Adrenal gland (tissue), 12 donors: ENCODE results near the gene OBSL1. TPM values are rescaled to one million over a fixed set of nuclear protein-coding genes. Genes with fewer than 3 reads are reported as not detected.

Experiments used
- DNase-seq, 7 donors: peaks; one replicate each; pipeline ENCODE4 v3.0.0-alpha.2; 2019 to 2020
- H3K27ac ChIP-seq, 5 donors: fragments of 200-600 bp; sonication (generic) in 4 of 5; 1 replicate in 3 of 5; 2 replicates in 2 of 5; pipeline versions ENCODE4 v1.5.1 to v1.8.0; 2016 to 2020; ENCODE audit warnings: mild to moderate bottlenecking in 1 of 5
- H3K27me3 ChIP-seq: fragments of 200-600 bp; 2 replicates; pipeline ENCODE4 v1.8.0; 2021
- H3K36me3 ChIP-seq, 2 donors: fragments of 200-600 bp; replicated peaks in 1 of 2; 1 replicate in 1 of 2; 2 replicates in 1 of 2; pipeline versions ENCODE4 v1.5.1 to v1.8.0; 2018 to 2022
- H3K4me1 ChIP-seq, 2 donors: fragments of 200-600 bp; replicated peaks in 1 of 2; 1 replicate in 1 of 2; 2 replicates in 1 of 2; pipeline versions ENCODE4 v1.5.1 to v1.8.0; 2018 to 2021
- H3K4me3 ChIP-seq, 4 donors: fragments of 200-600 bp; sonication (generic) in 3 of 4; one replicate each; pipeline ENCODE4 v1.5.1; 2016 to 2018
- H3K9me3 ChIP-seq, 3 donors: fragments of 200-600 bp; sonication (generic) in 1 of 3; replicated peaks in 1 of 3; 1 replicate in 2 of 3; 2 replicates in 1 of 3; pipeline versions ENCODE4 v1.5.1 to v1.8.0; 2016 to 2021
- CTCF ChIP-seq, 6 experiments: fragments of 450-650 bp in 4 of 6; fragments of 200-600 bp in 2 of 6; sonication (generic) in 1 of 6; IDR thresholded peaks; 1 replicate in 5 of 6; 2 replicates in 1 of 6; pipeline versions ENCODE4 v1.5.1 to v1.8.0; 2016 to 2021; ENCODE audit warnings: antibody characterized with exemption in 6 of 6, mild to moderate bottlenecking in 2 of 6, moderate library complexity in 1 of 6
- POLR2A ChIP-seq, 2 donors: fragments of 450-650 bp; IDR thresholded peaks; one replicate each; pipeline ENCODE4 v1.6.1; 2017; ENCODE audit warnings: antibody characterized with exemption in 2 of 2, mild to moderate bottlenecking in 2 of 2, moderate library complexity in 1 of 2
- WGBS, 4 donors: extraction: QIAGEN DNeasy Blood & Tissue Kit in 2 of 4; methylation state at CpG; one replicate each; pipeline versions ENCODE4 v1.1.5 to v1.1.7; 2013 to 2017; 5-methylcytosine and 5-hydroxymethylcytosine counted together
- intact Hi-C, 2 donors: fragments of 100-400 bp; cut with DNase I; formaldehyde crosslinking; loops; one replicate each; pipeline versions ENCODE4 v1.14.1 to v1.15.0; 2022 to 2023
- polyA plus RNA-seq, 3 donors: library from polyadenylated mRNA; stranded (reverse); fragments of 200-250 nt in 2 of 3; fragments of 350-450 nt in 1 of 3; fragmentation: Illumina TruSeq in 1 of 3; extraction: RNeasy Lipid Tissue Mini Kit (QIAGEN cat#74804) in 1 of 3; gene quantifications; one replicate each; pipeline ENCODE4 v1.2.3, GENCODE V29; 2013 to 2014
- total RNA-seq, 9 donors: library from RNA; depleted of rRNA in 4 of 9; stranded (reverse); fragments of >200 nt in 4 of 9; fragments of 120-200 nt in 1 of 9; fragmentation: NEBNext Ultra II Directional in 1 of 9; extraction: Animal tissue kit (Norgen Biotek cat#: 25700) in 1 of 9; gene quantifications; one replicate each; pipeline versions ENCODE4 v1.1.0 to v1.2.4, GENCODE V29; 2013 to 2023
- donor health status: healthy with polysubstance abuse.
- donor health status: Bipolar disorder and iron deficiency.
- donor health status: DM: yes; HTN: yes; CAD: no.
- donor health status: DM: no; HTN: no; CAD: no.
- donor health status: DM: no; HTN: no; CAD: no.
- donor health status: DM: yes; HTN: yes; CAD: no.

Gene OBSL1
- total and polyA plus RNA-seq, 12 donors: 63.9 to 427 (median 181) TPM

GRCh38 chr2:219605607-219605954, 34.2 kb upstream of the OBSL1 start:
- intact Hi-C loops: no loop called here
- Histone ChIP-seq H3K27me3 (no peaks in the 10 kb centered on the region), H3K9me3 (no peaks in the 10 kb centered on the region), H3K27ac (no peak overlapping the region), H3K36me3 (peaks cover 0 to 64% of the 10 kb centered on the region in 2 donors), H3K4me3 (no peak overlapping the region), H3K4me1 (no peaks in the 10 kb centered on the region)
- 87 to 94% (median 89%) methylated on average over 2 to 6 of the region's 6 CpGs; no CpG with 5 or more reads in 1 of the 4 donors for WGBS, 4 donors
- no peak for DNase-seq
- TF ChIP-seq CTCF (IDR thresholded peaks at IDR 0.05) (no peak), POLR2A (IDR thresholded peaks at IDR 0.05) (no peak)

DNA sequence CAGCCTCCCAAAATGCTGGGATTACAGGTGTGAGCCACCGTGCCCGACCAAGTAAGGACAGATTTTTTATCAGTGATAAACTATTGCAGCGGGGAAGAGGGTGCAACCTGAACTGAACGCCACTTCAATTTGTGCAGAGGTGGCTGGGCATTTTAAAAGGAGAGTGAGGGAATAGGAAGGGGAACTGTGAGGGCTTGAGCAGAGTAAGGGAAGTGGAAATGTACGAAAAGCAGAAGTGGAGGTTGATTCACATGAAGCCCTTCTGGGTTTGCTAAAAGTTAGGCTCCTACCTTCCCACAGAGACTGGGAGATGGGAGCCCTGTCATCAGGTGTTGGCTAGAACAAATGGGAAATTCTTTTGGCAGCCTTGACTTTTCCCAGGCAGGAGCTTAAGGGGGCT, 32.4 kb upstream of the OBSL1 start:
- intact Hi-C loops: no loop called here
- Histone ChIP-seq H3K27me3 (no peaks in the 10 kb centered on the region), H3K36me3 (peaks cover 0 to 58% of the 10 kb centered on the region in 2 donors), H3K27ac (no peak overlapping the region), H3K4me3 (no peak overlapping the region), H3K9me3 (no peaks in the 10 kb centered on the region), H3K4me1 (peaks cover 0 to 1% of the 10 kb centered on the region in 2 donors)
- no peak for TF ChIP-seq CTCF (IDR thresholded peaks at IDR 0.05)
- TF ChIP-seq POLR2A (IDR thresholded peaks at IDR 0.05): no peak
- no peak for DNase-seq
- WGBS, 4 donors: 77 to 94% (median 81%) methylated on average over 5 of the region's 5 CpGs

DNA sequence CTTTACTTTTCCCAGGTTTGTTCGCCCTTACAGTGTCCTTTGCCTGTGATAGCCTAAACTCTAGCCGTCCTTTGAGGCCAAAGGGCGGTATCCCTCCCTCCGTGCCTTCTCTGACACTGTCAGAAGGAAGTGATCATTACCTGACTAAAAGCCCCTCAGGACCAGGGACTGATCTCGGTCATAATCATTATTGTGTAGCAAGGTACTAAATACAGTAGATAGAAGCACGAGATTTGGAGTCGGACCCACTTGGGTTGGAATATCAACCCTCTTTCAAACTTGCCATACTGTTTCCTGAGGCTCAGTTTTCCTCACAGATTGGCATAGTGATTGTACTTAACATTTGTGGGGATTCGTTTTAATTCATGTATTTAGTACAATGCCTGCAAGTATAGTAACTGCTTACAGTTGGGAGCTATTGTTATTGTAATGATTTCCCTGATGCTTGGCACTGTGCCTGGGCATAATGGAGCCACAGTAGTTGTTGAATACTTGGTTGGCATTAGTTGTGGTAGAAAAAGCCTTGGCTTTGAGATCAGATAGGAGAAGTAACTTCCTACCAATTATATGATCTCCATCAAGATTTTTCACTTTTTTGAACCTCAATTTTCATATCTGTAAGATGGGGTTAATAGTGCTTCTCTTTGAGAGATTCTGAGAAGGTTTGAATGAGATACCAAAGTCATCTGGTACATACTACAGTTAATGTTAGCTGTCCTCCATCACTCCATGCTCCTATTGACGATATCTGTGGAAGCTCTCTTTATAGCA, 27.2 kb upstream of the OBSL1 start:
- Histone ChIP-seq H3K36me3 (peaks cover 0 to 18% of the 10 kb centered on the region in 2 donors), H3K4me1 (peaks cover 4 to 10% of the 10 kb centered on the region in 2 donors), H3K27me3 (no peaks in the 10 kb centered on the region), H3K4me3 (peak overlapping the region in 2 of 4 donors; percentile 47 to 93), H3K9me3 (no peaks in the 10 kb centered on the region), H3K27ac (peak overlapping the region; percentile 81 to 98 (median 92))
- TF ChIP-seq CTCF (IDR thresholded peaks at IDR 0.05) (no peak), POLR2A (IDR thresholded peaks at IDR 0.05) (no peak)
- WGBS, 4 donors: 25 to 30% (median 26%) methylated on average over 9 of the region's 9 CpGs
- DNase-seq: peak in 2 of 7 donors; percentile 30 to 42
- intact Hi-C loops: no loop called here

DNA sequence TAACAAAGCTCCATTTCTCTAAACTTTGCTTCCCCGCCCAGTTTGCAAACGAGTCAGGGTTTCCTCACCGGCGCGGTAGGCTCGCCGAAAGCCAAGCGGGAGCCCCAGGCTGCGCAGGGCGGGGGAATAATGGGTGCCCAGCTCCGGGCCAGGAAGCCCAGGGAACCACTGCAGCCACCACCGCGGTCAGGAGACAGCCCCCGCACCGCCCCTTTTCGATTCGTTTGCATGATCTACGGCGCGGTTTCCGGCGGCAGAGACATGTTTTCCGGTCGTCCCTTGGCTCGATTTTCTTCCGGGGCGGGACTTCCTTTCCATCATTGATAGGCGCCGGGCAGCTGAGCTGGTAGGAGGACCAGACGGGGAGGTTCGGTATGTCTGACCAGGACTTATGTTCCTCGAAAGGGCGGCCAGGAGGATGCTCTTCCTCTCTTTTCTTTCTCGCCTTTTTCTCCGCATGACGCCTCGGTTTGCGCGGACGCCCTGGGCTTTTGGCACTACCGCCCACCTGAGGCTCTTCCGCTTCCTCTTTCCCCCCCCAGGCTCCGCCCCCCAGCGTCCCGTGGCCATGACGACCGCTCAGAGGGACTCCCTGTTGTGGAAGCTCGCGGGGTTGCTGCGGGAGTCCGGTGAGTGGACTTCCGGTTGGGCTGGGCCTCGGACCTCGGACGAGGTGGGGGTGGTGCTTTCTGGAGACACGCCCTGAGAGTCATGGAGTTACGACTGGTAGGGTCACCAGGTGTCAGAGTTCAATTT, 26.4 kb upstream of the OBSL1 start, which contains the start of gene STK11IP:
TSS of gene STK11IP (plus strand) at position 306 of the 756 bp plus-strand sequence. CDS start at position 569, 263 bp downstream.
- TF ChIP-seq POLR2A (IDR thresholded peaks at IDR 0.05) (peak; percentile 95 to 96), CTCF (IDR thresholded peaks at IDR 0.05) (no peak)
- H3K4me1 ChIP-seq: peaks cover 4 to 10% of the 10 kb centered on the region in 2 donors
- H3K9me3 ChIP-seq: no peaks in the 10 kb centered on the region
- peak; percentile 96 to 99 (median 99) for DNase-seq
- 0 to 1% (median 0%) methylated on average over 22 to 57 of the region's 57 CpGs for WGBS, 4 donors
- H3K27me3 ChIP-seq: no peaks in the 10 kb centered on the region
- peak within 1 kb of the TSS; percentile 81 to 98 (median 92) for H3K27ac ChIP-seq
- peak within 1 kb of the TSS; percentile 7 to 93 (median 52) for H3K4me3 ChIP-seq
- intact Hi-C loops: no loop called here
- peaks cover 0 to 14% of the 10 kb centered on the region in 2 donors for H3K36me3 ChIP-seq
